Frontal cortex (tissue), 4 donors: ENCODE results near the gene AGPS. TPM values are rescaled to one million over a fixed set of nuclear protein-coding genes. Genes with fewer than 3 reads are reported as not detected.
"Not testable (repeated sequence)": the region's sequence is repeated elsewhere in the genome, so short reads cannot be mapped to it uniquely, and the experiment has no call there.

Experiments
- DNase-seq, 2 donors: peaks; one replicate each; pipeline ENCODE4 v3.0.0; 2012; ENCODE audit warnings: low spot score in 2 of 2
- FAIRE-seq: peaks from 2 replicates; lab custom pipeline; 2012; peaks lifted over from hg19 to GRCh38; lab: Jason Lieb, UNC
- total RNA-seq: library from RNA; depleted of rRNA; stranded (reverse); fragments of >200 nt; gene quantifications from one replicate; pipeline ENCODE4 v1.2.3, GENCODE V29; 2014
- donor health status: control.
- donor health status: control.
- donor health status: control.

AGPS gene
- total RNA-seq, 1 donor from 2014 or later = 55.8 TPM

DNA sequence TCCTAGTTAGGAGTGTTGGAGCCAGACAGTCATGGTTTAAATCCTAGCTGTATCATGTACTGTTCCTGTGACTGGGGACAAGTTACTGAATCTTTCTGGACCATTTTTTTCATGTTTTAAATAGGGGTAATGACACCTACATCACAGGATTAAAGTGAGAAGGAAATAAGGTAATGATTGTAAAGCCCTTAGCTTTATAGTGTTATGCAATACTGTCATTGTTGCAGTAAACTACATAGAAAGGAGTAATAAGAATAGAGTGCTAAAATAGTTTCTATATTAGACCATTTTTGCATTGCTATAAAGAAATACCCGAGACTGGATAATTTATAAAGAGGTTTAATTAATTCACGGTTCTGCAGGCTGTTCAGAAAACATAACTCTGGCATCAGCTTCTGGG lies 14.5 kb downstream of the AGPS start:
- DNase-seq (no peak), FAIRE-seq (no peak)

GRCh38 chr2:177410629-177411028 lies 18.1 kb downstream of the AGPS start:
- FAIRE-seq, DNase-seq: not testable (repeated sequence)

DNA sequence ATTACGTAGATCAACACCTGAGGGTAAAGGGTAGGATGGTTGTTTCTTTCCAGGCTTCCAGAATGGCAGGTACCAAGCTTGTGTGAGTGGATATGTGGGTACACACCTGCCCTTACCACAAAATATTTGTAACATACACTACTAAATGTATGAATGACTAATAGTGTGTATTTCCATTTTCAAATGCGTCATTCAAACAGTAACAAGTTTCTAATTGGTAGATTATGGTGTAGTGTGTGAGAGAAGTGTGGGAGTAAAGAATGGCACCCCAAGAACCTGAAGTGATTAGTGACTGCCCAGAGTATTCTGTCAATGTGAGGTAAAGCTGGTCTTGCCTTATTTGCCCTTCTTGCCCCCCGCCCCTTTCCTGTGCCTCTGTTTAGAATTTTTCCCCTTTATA lies 21.1 kb downstream of the AGPS start:
- FAIRE-seq (no peak), DNase-seq (no peak)

DNA sequence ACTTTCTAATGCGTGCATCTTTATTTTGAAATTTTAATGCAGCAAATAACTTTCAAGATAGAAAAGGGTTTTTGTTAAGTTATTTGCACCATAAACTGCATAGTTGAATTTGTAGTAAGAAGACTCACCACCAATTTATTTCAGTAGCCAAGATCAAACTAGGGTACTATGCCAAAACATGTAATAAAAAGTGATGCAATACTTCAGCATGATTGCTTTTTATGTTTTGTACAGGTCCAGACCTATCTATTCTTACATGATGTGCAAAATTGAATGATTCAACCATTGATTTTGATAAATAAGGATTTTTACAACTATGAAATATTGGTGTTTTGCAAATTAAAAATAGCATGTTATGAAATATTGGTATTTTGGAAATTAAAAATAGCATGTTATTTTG lies 26.7 kb downstream of the AGPS start:
- DNase-seq (no peak), FAIRE-seq (no peak)

GRCh38 chr2:177422271-177422670 lies 29.7 kb downstream of the AGPS start:
- DNase-seq = no peak
- FAIRE-seq = no peak

DNA sequence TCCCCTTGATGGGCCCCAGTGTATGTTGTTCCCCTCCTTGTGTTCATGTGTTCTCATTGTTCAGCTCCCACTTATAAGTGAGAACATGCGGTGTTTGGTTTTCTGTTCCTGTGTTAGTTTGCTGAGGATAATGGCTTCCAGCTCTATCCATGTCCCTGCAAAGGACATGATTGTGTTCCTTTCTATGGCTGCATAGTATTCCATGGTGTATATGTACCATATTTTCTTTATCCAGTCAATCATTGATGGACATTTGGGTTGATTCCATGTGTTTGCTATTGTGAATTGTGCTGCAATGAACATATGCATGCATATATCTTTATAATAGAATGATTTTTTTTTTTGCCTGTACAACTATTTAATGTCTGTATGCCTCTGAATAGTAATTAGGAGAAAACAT lies 31.5 kb downstream of the AGPS start:
- FAIRE-seq, DNase-seq: not testable (repeated sequence)

GRCh38 chr2:177424620-177425019 lies 32.0 kb downstream of the AGPS start:
- FAIRE-seq = not testable (repeated sequence)

DNA sequence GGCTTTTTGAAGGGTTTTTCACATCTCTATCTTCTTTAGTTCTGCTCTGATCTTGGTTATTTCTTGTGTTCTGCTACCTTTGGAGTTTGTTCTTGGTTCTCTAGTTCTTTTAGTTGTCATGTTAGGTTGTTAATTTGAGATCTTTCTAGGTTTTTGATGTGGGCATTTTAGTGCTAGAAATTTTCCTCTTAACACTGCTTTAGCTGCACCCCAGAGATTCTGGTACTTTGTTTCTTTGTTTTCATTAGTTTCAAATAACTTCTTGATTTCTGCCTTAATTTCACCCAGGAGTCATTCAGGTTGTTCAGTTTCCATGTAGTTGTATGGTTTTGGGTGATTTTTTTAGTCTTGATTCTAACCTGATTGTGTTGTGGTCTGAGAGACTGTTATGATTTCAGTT lies 34.7 kb downstream of the AGPS start:
- no peak for FAIRE-seq
- DNase-seq = no peak

More at GRCh38 chr2:177424620-177425019, 32.0 kb downstream of the AGPS start:
- not testable (repeated sequence) for DNase-seq

DNA sequence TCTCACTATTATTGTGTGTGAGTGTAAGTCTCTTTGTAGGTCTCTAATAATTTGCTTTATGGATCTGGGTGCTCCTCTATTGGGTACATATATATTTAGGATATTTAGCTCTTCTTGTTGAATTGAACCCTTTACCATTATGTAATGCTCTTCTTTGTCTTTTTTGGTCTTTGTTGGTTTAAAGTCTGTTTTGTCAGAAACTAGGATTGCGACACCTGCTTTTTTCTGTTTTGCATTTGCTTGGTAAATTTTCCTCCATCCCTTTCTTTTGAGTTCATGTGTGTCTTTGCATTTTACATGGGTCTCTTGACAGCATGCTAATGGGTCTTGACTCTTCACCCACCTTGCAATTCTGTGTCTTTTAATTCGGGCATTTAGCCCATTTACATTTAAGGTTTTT lies 35.4 kb downstream of the AGPS start:
- FAIRE-seq, DNase-seq: not testable (repeated sequence)

DNA sequence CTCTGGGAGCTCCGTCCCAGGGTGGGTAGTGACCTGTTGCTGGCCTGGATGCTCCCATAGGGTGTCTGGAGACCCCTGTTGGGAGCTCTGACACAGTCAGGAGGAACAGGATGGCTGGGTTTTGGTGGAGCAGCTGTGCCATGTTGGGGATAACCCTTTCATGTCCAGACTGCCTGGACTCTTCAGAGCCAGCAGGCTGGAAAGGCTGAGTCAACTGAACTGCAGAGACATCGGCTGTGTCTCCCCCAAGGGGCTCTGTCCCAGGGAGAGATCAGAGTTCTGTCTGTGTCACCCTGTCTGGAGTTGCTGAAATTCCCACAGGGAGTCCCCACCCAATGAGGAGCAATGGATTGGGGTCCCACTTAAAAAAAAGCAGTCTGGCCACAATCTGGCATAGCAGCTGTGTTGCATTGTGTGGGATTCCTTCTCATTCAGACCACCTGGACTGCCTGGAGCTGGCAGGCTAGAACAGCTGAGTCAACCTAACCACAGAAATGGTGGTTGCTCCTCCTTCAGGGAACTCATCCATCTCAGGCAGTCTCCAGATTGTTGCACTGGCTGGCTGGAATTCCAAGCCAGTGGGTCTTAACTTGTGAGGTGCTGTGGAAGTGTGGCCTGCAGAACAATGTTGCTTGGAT lies 37.2 kb downstream of the AGPS start:
- no peak for FAIRE-seq
- no peak for DNase-seq

DNA sequence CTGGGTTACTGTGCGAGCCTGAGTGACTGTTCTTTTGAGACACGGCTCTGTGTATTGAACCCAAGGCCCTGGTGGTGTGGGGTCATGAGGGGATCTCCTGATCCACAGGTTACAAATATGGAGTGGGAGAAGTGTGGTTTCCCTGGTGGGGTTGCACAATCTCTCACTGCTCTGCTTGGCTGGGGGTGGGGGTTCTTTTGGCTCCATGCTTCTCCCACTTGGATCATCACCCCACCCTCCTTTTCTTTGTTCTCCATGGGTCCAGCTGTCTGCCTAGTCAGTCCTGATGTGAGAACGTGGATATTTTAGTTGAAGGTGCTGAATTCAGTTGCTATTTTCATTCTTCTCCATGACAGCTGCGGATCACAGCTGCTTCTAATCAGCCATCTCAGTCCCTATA lies 37.8 kb downstream of the AGPS start:
- DNase-seq = no peak

DNA sequence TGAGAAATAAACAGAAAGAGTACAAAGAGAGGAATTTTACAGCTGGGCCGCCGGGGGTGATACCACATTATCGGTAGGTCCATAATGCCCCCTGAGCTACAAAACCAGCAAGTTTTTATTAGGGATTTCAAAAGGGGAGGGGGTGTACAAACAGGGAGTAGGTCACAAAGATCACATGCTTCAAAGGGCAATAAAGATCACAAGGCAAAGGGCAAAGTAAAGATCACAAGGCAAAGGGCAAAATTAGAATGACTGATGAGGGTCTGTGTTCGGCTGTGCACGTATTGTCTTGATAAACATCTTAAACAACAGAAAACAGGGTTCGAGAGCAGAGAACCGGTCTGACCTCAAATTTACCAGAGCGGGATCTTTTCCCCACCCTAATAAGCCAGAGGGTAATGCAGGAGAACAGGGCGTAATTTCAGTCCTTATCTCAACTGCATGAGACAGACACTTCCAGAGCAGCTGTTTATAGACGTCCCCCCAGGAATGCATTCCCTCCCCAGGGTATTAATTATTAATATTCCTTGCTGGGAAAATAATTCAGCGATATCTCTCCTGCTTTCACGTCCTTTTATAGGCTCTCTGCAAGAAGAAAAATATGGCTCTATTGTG lies 38.6 kb downstream of the AGPS start:
- not testable (repeated sequence) for FAIRE-seq, DNase-seq

More for the DNA sequence above, 37.8 kb downstream of the AGPS start:
- FAIRE-seq = no peak

DNA sequence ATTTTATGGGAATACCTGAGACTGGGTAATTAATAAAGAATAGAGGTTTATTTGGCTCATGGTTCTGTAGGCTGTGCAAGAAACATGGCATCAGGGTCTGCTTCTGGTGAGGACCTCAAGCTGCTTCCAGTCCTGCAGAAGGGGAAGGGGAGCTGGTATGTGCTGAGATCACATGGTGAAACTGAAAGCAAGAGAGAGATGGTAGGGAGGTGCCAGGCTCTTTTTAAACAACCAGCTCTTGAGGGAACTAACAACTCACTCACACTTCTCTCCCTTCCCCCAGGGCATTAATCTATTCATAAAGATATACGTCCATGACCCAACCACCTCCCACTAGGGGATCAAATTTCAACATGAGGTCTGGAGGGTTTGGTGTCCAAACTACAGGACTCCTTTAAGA lies 40.1 kb downstream of the AGPS start:
- DNase-seq (no peak), FAIRE-seq (no peak)

GRCh38 chr2:177433402-177433801 lies 40.8 kb downstream of the AGPS start:
- DNase-seq = no peak
- no peak for FAIRE-seq

GRCh38 chr2:177434475-177434874 lies 41.9 kb downstream of the AGPS start:
- DNase-seq (no peak), FAIRE-seq (no peak)

GRCh38 chr2:177445200-177445599 lies 52.6 kb downstream of the AGPS start:
- FAIRE-seq = no peak
- DNase-seq = no peak

DNA sequence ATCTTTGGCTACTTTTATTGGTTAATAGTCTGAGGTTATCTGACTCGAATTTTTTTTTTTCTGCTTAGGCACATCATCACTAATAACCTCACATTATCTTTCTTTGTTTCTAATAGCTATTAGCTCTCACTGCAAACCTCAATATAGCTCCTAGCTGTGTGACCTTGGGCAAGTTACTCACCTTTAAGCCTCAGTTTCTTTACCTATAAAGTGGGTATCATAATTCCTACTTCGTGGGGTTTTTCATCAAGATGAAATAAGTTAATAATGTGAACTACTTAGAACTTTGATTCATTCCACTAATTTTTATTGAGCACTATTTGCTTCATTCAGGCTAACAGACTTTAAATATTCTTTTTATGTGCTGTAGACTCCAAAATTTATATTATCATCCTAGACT lies 55.5 kb downstream of the AGPS start:
- FAIRE-seq = no peak
- DNase-seq = no peak

- DNase-seq = no peak
- FAIRE-seq = no peak
These were observed 56.6 kb downstream of the AGPS start for GRCh38 chr2:177449159-177449558.

- no peak for FAIRE-seq
These were observed 62.6 kb downstream of the AGPS start for GRCh38 chr2:177455187-177455586.

DNA sequence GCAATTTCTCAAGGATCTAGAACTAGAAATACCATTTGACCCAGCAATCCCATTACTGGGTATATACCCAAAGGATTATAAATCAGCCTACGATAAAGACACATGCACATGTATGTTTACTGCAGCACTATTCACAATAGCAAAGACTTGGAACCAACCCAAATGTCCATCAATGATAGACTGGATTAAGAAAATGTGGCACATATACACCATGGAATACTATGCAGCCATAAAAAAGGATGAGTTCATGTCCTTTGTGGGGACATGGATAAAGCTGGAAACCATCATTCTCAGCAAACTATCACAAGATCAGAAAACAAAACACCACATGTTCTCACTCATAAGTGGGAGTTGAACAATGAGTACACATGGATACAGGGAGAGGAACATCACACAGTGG lies 67.2 kb downstream of the AGPS start:
- DNase-seq, FAIRE-seq: not testable (repeated sequence)

More at GRCh38 chr2:177455187-177455586, 62.6 kb downstream of the AGPS start:
- no peak for DNase-seq

DNA sequence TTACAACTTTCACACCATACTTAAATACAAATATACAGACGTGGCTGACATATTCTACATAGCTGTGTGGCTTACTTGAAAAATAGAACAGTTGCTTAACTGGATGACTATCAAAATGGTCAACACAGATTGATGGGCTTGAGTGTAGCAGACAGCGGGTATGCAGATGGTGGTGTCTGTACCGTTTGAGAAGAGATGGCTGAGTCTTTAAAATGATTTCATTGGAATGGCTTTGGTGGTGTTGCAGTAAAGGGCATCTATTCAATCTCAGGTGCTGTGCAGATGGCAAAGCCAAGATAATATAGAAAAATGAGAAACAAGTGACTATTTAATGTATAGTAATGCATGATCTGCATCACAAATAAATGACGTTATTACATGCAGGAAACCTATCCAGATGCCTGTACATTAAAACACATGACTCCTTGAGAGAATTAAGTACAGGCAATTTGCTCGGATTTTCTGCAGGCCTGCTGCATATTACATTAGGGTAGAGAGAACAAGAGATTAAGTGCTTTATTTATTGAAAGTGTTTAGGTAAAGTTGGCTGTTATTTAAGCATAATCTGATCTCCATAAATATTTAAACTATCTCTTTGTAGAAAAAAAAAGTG lies 68.5 kb downstream of the AGPS start:
- DNase-seq (no peak), FAIRE-seq (no peak)
